ENCODE results near the gene PIGU.

GRCh38 chr20:34632870-34633452, 43.9 kb downstream of the PIGU start:
- TF ChIP-seq EZH2 (IDR thresholded peaks at IDR 0.05; ENCODE audit: borderline replicate concordance, low read depth, low read length, severe bottlenecking), result no peak
- no peak for TF ChIP-seq CTCF (IDR thresholded peaks at IDR 0.05; ENCODE audit: extremely low read depth in 1 of 2, insufficient read depth in 1 of 2, low read depth in 1 of 2, low read length in 2 of 2)
- TF ChIP-seq POLR2A (IDR thresholded peaks at IDR 0.05; ENCODE audit: low read depth, low read length), result no peak
- TF ChIP-seq JUN (IDR thresholded peaks at IDR 0.05; ENCODE audit: borderline replicate concordance, insufficient read depth, insufficient read length, low read depth), result no peak
- no peak for TF ChIP-seq POLR2AphosphoS5 (IDR thresholded peaks at IDR 0.05; ENCODE audit: insufficient read depth, low read depth, low read length)
- TF ChIP-seq MAX (IDR thresholded peaks at IDR 0.05; ENCODE audit: insufficient read depth, insufficient read length), result no peak

Measured in endothelial cell of umbilical vein (primary cell).